GM12878 (cell line): ENCODE measurements around the gene RAP1A. TPM values are rescaled to one million over a fixed set of nuclear protein-coding genes. Genes with fewer than 3 reads are reported as not detected.
"Not testable (repeated sequence)": the region's sequence is repeated elsewhere in the genome, so short reads cannot be mapped to it uniquely, and the experiment has no call there.

Experiments used
- ATAC-seq: fragments of 200-7000 bp; cut with Tn5 transposase; 3 replicates; pipeline ENCODE4 v1.9.1; 2020; ENCODE audit warnings: mild to moderate bottlenecking, moderate library complexity
- BruUV-seq: library from RNA; stranded (reverse); fragments of 400-500 nt; replicated peaks from 2 replicates; lab custom pipeline; 2021; lab: Mats Ljungman, UMichigan
- CTCF ChIA-PET: fragments of 300-600 bp; sonication (Branson Sonifier 250); formaldehyde crosslinking; extraction: SDS; loops from one replicate; lab custom pipeline; 2021; ENCODE audit warnings: inconsistent platforms; lab: Yijun Ruan, JAX
- POLR2A ChIA-PET: fragments of 350-600 bp; formaldehyde crosslinking; extraction: SDS; loops from one replicate; lab custom pipeline; 2021; ENCODE audit warnings: inconsistent platforms; lab: Charles Lee
- RAD21 ChIA-PET: fragments of 300-600 bp; sonication (Branson Sonifier 250); formaldehyde crosslinking; loops from one replicate; lab custom pipeline; 2023; ENCODE audit warnings: antibody characterized with exemption; ENCODE audit not compliant: unreplicated experiment; lab: Charles Lee
- SMC1A ChIA-PET: fragments of 300-600 bp; sonication (Branson Sonifier 250); formaldehyde crosslinking; loops from one replicate; lab custom pipeline; 2023; ENCODE audit not compliant: unreplicated experiment, uncharacterized antibody; lab: Charles Lee
- DNase-seq: peaks from one replicate; pipeline ENCODE4 v3.0.0-alpha.2; 2011; ENCODE audit warnings: low read depth, low spot score
- FAIRE-seq: peaks from 3 replicates; lab custom pipeline; 2011; peaks lifted over from hg19 to GRCh38; lab: Jason Lieb, UNC
- H2AFZ ChIP-seq: 2 replicates; pipeline ENCODE4 v1.6.0; 2011; ENCODE audit warnings: low read depth, low read length, control low read depth; ENCODE audit not compliant: control insufficient read depth
- H3K27ac ChIP-seq: 2 replicates; pipeline ENCODE4 v1.5.1; 2011; ENCODE audit warnings: control low read depth; ENCODE audit not compliant: control insufficient read depth, insufficient read depth
- H3K27me3 ChIP-seq, 2 experiments: replicated peaks in 1 of 2; 2 replicates each; pipeline versions ENCODE4 v1.6.0 to v1.6.1; 2011; ENCODE audit warnings: low read length in 1 of 2; ENCODE audit not compliant: control insufficient read depth in 2 of 2, insufficient read depth in 2 of 2
- H3K36me3 ChIP-seq, 2 experiments: 2 replicates each; pipeline ENCODE4 v1.5.1; 2011; ENCODE audit warnings: low read length in 1 of 2; ENCODE audit not compliant: control insufficient read depth in 2 of 2, insufficient read depth in 2 of 2
- H3K4me1 ChIP-seq: 2 replicates; pipeline ENCODE4 v1.6.1; 2011; ENCODE audit warnings: mild to moderate bottlenecking, low read length, moderate library complexity, mixed read lengths; ENCODE audit not compliant: control insufficient read depth, insufficient read depth
- H3K4me2 ChIP-seq: 2 replicates; pipeline ENCODE4 v1.6.0; 2011; ENCODE audit warnings: control low read depth; ENCODE audit not compliant: control insufficient read depth, insufficient read depth
- H3K4me3 ChIP-seq: fragments of 200-600 bp; sonication (generic); 2 replicates; pipeline ENCODE4 v1.5.1; 2016
- H3K79me2 ChIP-seq: 2 replicates; pipeline ENCODE4 v1.6.0; 2011; ENCODE audit warnings: low read length; ENCODE audit not compliant: control insufficient read depth, insufficient read depth
- H3K9ac ChIP-seq: 2 replicates; pipeline ENCODE4 v1.8.0; 2011; ENCODE audit warnings: low read length, control low read depth, mixed read lengths; ENCODE audit not compliant: control insufficient read depth, insufficient read depth
- H3K9me3 ChIP-seq: replicated peaks from 3 replicates; pipeline ENCODE4 v1.5.1; 2011; ENCODE audit warnings: mild to moderate bottlenecking, low read length; ENCODE audit not compliant: control insufficient read depth, insufficient read depth
- H4K20me1 ChIP-seq: 2 replicates; pipeline ENCODE4 v1.6.0; 2011; ENCODE audit not compliant: control insufficient read depth, insufficient read depth
- EZH2 ChIP-seq: IDR thresholded peaks from 2 replicates; pipeline ENCODE4 v1.6.1; 2012; ENCODE audit warnings: low read depth, mild to moderate bottlenecking, control low read depth, inconsistent platforms, low read length, borderline replicate concordance; ENCODE audit not compliant: control insufficient read depth
- KAT2A ChIP-seq: conservative IDR thresholded peaks from 2 replicates; pipeline ENCODE4 v1.6.1; 2011; ENCODE audit warnings: low read depth, low read length; ENCODE audit not compliant: control insufficient read depth
- NBN ChIP-seq: fragments of 450-650 bp; IDR thresholded peaks from 2 replicates; pipeline ENCODE4 v1.6.1; 2016
- NFYB ChIP-seq: IDR thresholded peaks from 2 replicates; pipeline ENCODE4 v1.6.1; 2011; ENCODE audit warnings: low read depth, mild to moderate bottlenecking, low read length, improper control_type of control experiment, moderate library complexity; ENCODE audit not compliant: insufficient read depth
- POLR2AphosphoS5 ChIP-seq: IDR thresholded peaks from 2 replicates; pipeline ENCODE4 v1.6.1; 2011; ENCODE audit warnings: mild to moderate bottlenecking, low read length, inconsistent platforms
- RAD21 ChIP-seq: IDR thresholded peaks from 2 replicates; pipeline ENCODE4 v1.6.1; 2011; ENCODE audit warnings: mild to moderate bottlenecking, low read depth, low read length, moderate library complexity; ENCODE audit not compliant: insufficient read depth
- SKIL ChIP-seq: fragments of 450-650 bp; IDR thresholded peaks from 2 replicates; pipeline ENCODE4 v1.6.1; 2017; ENCODE audit warnings: mild to moderate bottlenecking, low read depth, inconsistent platforms; ENCODE audit not compliant: poor library complexity, severe bottlenecking
- SUPT20H ChIP-seq: IDR thresholded peaks from 2 replicates; pipeline ENCODE4 v1.6.1; 2011; ENCODE audit warnings: low read depth, mild to moderate bottlenecking, low read length, moderate library complexity, borderline replicate concordance; ENCODE audit not compliant: control insufficient read depth
- TBL1XR1 ChIP-seq: IDR thresholded peaks from 2 replicates; pipeline ENCODE4 v1.6.1; 2012; ENCODE audit warnings: low read depth, low read length, improper control_type of control experiment
- YBX1 ChIP-seq: fragments of 450-650 bp; IDR thresholded peaks from 2 replicates; pipeline ENCODE4 v1.6.1; 2016; ENCODE audit warnings: antibody characterized with exemption
- WGBS: methylation state at CpG from one replicate; pipeline ENCODE4 v1.1.6; 2016; ENCODE audit warnings: low lambda C conversion rate; ENCODE audit not compliant: insufficient replicate concordance, insufficient coverage; ENCODE audit errors: missing lambda C conversion rate; 5-methylcytosine and 5-hydroxymethylcytosine counted together
- in situ Hi-C: fragments of 300-500 bp; cut with MboI; formaldehyde crosslinking; loops from 9 replicates; pipeline ENCODE4 v1.14.3; 2018; ENCODE audit warnings: mixed read lengths
- intact Hi-C: fragments of 100-400 bp; cut with micrococcal nuclease; formaldehyde crosslinking; loops from one replicate; pipeline ENCODE4 v1.14.2; 2022; ENCODE audit not compliant: unreplicated experiment
- polyA plus RNA-seq, 11 experiments: library from polyadenylated mRNA; depleted of rRNA in 4 of 11; unstranded in 6 of 11; stranded (reverse) in 5 of 11; fragments of >200 nt; fragmentation: Nextera tagmentation in 4 of 11; fragmentation: Illumina TruSeq in 1 of 11; extraction: Ambion mirVana in 4 of 11; extraction: Trizol in 1 of 11; gene quantifications; 1 replicate in 1 of 11; 2 replicates in 10 of 11; pipeline versions ENCODE4 v1.2.1 to v1.2.3, GENCODE V29; 2011 to 2016; ENCODE audit warnings: inconsistent platforms in 2 of 11, missing spikeins in 2 of 11, low read depth in 1 of 11
- total RNA-seq, 4 experiments: library from RNA; depleted of rRNA in 3 of 4; stranded (reverse); fragments of >200 nt in 3 of 4; fragmentation: Illumina TruSeq in 1 of 4; extraction: Trizol in 1 of 4; gene quantifications; 2 replicates each; pipeline versions ENCODE4 v1.2.1 to v1.2.3, GENCODE V29; 2013 to 2021

The RAP1A gene
- total and polyA plus RNA-seq, 10 of the 15 experiments (the other 5 are each of a cell fraction or from before 2014, with no cell fraction given), result 38.4 to 213 (median 86.0) TPM

- BruUV-seq, H4K20me1 ChIP-seq, RAD21 ChIA-PET, FAIRE-seq, H3K36me3 ChIP-seq, H2AFZ ChIP-seq, ATAC-seq, H3K9me3 ChIP-seq, H3K79me2 ChIP-seq, H3K4me2 ChIP-seq, CTCF ChIA-PET, H3K27me3 ChIP-seq, DNase-seq, H3K27ac ChIP-seq, POLR2A ChIA-PET, H3K9ac ChIP-seq, in situ Hi-C loops, H3K4me3 ChIP-seq: not testable (repeated sequence)
- intact Hi-C loops, result loop anchor here (10.0 kb wide), 1 partner anchor 474 kb away; no protein-coding TSS in a partner anchor
- peaks cover 13% of the 10 kb centered on the region for H3K4me1 ChIP-seq
- WGBS, result 97% methylated on average over 21 of the region's 24 CpGs
- SMC1A ChIA-PET, result interaction anchor here (0.6 kb wide), 1 partner anchor 563 kb away, joined by 3 read pairs; no protein-coding TSS in a partner anchor
Observed at GRCh38 chr1:111608528-111608927, 11.1 kb upstream of the RAP1A start.

- Histone ChIP-seq H3K4me3 (no peak overlapping the region), H3K9me3 (no peaks in the 10 kb centered on the region), H3K27ac (no peak overlapping the region), H3K27me3 (no peaks in the 10 kb centered on the region), H4K20me1 (no peaks in the 10 kb centered on the region), H3K4me2 (no peak overlapping the region), H3K9ac (no peak overlapping the region), H2AFZ (no peak overlapping the region), H3K4me1 (peaks cover 13% of the 10 kb centered on the region), H3K36me3 (no peaks in the 10 kb centered on the region; a peak in 1 of 4 replicates), H3K79me2 (peaks cover 6% of the 10 kb centered on the region)
- no peak for FAIRE-seq
- TF ChIP-seq RAD21, result no peak
- TF ChIP-seq NBN, result no peak
- TF ChIP-seq YBX1, result no peak
- no peak for TF ChIP-seq POLR2AphosphoS5
- no peak for TF ChIP-seq SKIL
- no peak for TF ChIP-seq KAT2A
- TF ChIP-seq TBL1XR1, result no peak
- TF ChIP-seq NFYB, result no peak
- TF ChIP-seq EZH2, result no peak
- no peak for TF ChIP-seq SUPT20H
- in situ Hi-C loops, result no loop called here
- SMC1A ChIA-PET, result interaction anchor here (1.1 to 4.2 kb wide), 8 partner anchors 8 to 109 kb away, joined by 3 to 44 read pairs (median 4); partner anchors contain the start of genes ADORA3 and TMIGD3
- DNase-seq, result no peak
- no TSS peak for BruUV-seq
- intact Hi-C loops, result no loop called here
- CTCF ChIA-PET, result interaction anchor here (1.0 to 15.3 kb wide), 4 partner anchors 9 to 21 kb away, joined by 3 to 143 read pairs (median 4); no protein-coding TSS in a partner anchor
- RAD21 ChIA-PET, result interaction anchor here (0.6 to 2.0 kb wide), 5 partner anchors 9 to 52 kb away, joined by 3 to 7 read pairs (median 3); no protein-coding TSS in a partner anchor
- 92% methylated on average over 2 of the region's 2 CpGs for WGBS
- ATAC-seq, result no peak
- POLR2A ChIA-PET, result interaction anchor here (0.7 to 2.3 kb wide), 4 partner anchors 9 to 19 kb away, joined by 3 to 10 read pairs (median 4); no protein-coding TSS in a partner anchor
Observed at GRCh38 chr1:111611986-111612385, 7.6 kb upstream of the RAP1A start.
